ENCODE measurements around the gene SPARC. TPM values are rescaled to one million over a fixed set of nuclear protein-coding genes. Genes with fewer than 3 reads are reported as not detected.

SPARC gene, protein sequence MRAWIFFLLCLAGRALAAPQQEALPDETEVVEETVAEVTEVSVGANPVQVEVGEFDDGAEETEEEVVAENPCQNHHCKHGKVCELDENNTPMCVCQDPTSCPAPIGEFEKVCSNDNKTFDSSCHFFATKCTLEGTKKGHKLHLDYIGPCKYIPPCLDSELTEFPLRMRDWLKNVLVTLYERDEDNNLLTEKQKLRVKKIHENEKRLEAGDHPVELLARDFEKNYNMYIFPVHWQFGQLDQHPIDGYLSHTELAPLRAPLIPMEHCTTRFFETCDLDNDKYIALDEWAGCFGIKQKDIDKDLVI
- total RNA-seq (2014; rRNA removed; shearing (Covaris generic)) (5,563 and 6,520 TPM in 2 replicates), polyA plus RNA-seq (2016; fragmentation: Nextera tagmentation; extraction: Ambion mirVana) (20,092 and 20,398 TPM in 2 replicates)

DNA sequence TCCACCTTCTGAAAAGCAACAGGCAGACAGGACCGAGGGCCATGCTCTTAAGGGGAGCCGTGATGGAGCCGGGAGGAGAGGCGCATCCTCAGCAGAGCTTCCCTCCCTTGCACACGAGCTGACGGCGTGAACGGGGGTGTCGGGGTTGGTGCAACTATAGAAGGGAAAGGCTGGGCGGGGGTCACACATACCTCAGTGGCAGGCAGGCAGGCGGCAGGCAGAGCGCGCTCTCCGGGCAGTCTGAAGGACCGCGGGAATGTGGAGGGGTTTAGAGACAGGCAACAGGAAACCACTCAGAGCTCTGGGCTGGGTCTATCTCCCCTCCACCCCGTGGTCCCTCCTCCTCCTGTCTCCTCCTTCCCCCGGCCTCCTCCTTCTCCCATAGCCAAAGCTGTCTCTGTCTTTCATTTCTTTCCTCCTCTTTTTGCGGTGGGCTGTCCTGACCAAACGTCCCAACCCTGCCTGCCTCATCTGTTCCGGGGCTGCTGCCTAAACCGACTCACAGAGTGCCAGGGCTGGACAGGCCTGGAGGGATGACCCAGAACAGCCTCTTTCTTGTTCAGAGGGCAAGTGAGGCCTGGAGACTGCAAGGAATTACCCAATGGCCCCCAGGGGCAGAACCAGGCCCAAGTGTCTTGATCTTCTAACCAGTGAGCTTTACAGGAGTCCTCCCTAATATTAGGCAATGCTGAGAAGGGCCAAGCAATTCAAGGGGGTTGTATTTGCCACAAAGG, at the start of gene SPARC:
Gene SPARC (minus strand): TSS at position 242 of the 734 bp plus-strand sequence. CDS start 10,727 bp downstream, outside the sequence.
- Histone ChIP-seq H3K9me2 (ENCODE audit: insufficient read depth) (no peaks in the 10 kb centered on the region), H3K79me2 (ENCODE audit: insufficient read depth) (peaks cover 64% of the 10 kb centered on the region), H3K4me3 (peak within 1 kb of the TSS; percentile 95), H3K4me1 (ENCODE audit: insufficient read depth) (peaks cover 31% of the 10 kb centered on the region), H3K36me3 (ENCODE audit: low read depth) (peaks cover 36% of the 10 kb centered on the region), H3F3A (ENCODE audit: insufficient read depth) (peaks cover 53% of the 10 kb centered on the region), H4K20me1 (ENCODE audit: insufficient read depth) (peaks cover 17% of the 10 kb centered on the region; the same call in 1 of the 2 replicates), H2AFZ (peak within 1 kb of the TSS; percentile 35; the same call in 1 of the 2 replicates), H3K9me3 (ENCODE audit: low read depth) (no peaks in the 10 kb centered on the region), H3K27me3 (replicated peaks; ENCODE audit: insufficient read depth) (no peaks in the 10 kb centered on the region), H3K4me2 (ENCODE audit: unreplicated experiment) (peak within 1 kb of the TSS; percentile 96), H3K27ac (peak within 1 kb of the TSS; percentile 99), H3K9ac (peak within 1 kb of the TSS; percentile 99)
- WGBS, 2 experiments (ENCODE audit: low coverage in 1 of 2, low lambda C conversion rate in 2 of 2, missing lambda C conversion rate in 2 of 2) = 1% methylated on average over 20 to 22 of the region's 22 CpGs
- in situ Hi-C loops (cut with MboI) = no loop called here
- 0 out of 2 replicates have a peak, but pooled peaks have one; percentile 57 for TF ChIP-seq EZH2phosphoT487 (IDR thresholded peaks at IDR 0.05; ENCODE audit: insufficient read depth, low read depth)
- no peak for TF ChIP-seq EZH2 (IDR thresholded peaks at IDR 0.05; ENCODE audit: insufficient read depth, poor library complexity, severe bottlenecking)
- peak; percentile 97 for DNase-seq

DNA sequence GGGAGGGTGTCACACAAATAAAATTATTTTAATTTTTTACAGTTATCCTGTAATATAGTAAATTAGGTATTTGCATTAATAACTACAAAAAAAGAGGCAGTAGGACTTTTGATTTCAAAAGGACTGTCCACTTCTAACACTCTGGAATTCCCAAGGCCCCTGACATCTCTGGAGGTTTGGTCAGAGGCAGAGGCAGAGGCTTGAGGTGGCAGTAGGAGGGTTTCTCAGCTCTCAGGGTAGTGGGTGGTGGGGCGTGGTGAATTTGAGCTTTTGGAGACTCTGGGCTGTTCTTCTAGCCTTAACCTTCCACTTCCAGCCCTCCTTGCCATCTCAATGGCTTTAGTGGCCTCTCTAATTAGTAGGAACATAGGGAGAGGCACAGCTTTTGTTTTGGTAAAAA, 48.9 kb upstream of the SPARC start:
- no peaks in the 10 kb centered on the region; the same call in 1 of the 2 replicates for H3K79me2 ChIP-seq (ENCODE audit: insufficient read depth)
- TF ChIP-seq EZH2phosphoT487 (IDR thresholded peaks at IDR 0.05; ENCODE audit: insufficient read depth, low read depth) = no peak
- TF ChIP-seq EZH2 (IDR thresholded peaks at IDR 0.05; ENCODE audit: insufficient read depth, poor library complexity, severe bottlenecking) = no peak
- 83 to 93% methylated on average over 1 of the region's 1 CpG for WGBS, 2 experiments (ENCODE audit: low coverage in 1 of 2, low lambda C conversion rate in 2 of 2, missing lambda C conversion rate in 2 of 2)
- H3F3A ChIP-seq (ENCODE audit: insufficient read depth) = peaks cover 41% of the 10 kb centered on the region
- H2AFZ ChIP-seq = no peak overlapping the region
- H3K27ac ChIP-seq = no peak overlapping the region
- H3K4me2 ChIP-seq (ENCODE audit: unreplicated experiment) = no peak overlapping the region
- in situ Hi-C loops (cut with MboI) = no loop called here
- H3K4me3 ChIP-seq = no peak overlapping the region
- H3K36me3 ChIP-seq (ENCODE audit: low read depth) = no peaks in the 10 kb centered on the region
- no peak for DNase-seq
- H4K20me1 ChIP-seq (ENCODE audit: insufficient read depth) = no peaks in the 10 kb centered on the region
- H3K27me3 ChIP-seq (replicated peaks; ENCODE audit: insufficient read depth) = no peaks in the 10 kb centered on the region
- H3K9me3 ChIP-seq (ENCODE audit: low read depth) = no peaks in the 10 kb centered on the region
- H3K4me1 ChIP-seq (ENCODE audit: insufficient read depth) = peaks cover 42% of the 10 kb centered on the region
- no peaks in the 10 kb centered on the region for H3K9me2 ChIP-seq (ENCODE audit: insufficient read depth)
- H3K9ac ChIP-seq = no peak overlapping the region

DNA sequence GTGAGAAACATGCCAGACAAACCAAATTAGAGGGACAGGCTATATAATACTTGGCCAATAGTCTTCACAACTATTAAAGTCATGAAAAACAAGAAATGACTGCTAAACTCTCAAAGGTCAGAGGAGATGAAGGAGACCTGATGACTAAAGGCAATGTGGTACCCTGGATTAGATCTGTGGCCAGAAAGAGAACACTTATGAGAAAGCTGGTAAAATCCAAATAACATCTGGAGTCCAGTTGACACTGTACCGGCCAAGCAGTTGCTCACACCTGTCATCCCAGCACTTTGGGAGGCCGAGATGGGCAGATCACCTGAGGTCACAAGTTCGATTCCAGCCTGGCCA, 47.3 kb upstream of the SPARC start:
- H2AFZ ChIP-seq = no peak overlapping the region
- no peaks in the 10 kb centered on the region for H4K20me1 ChIP-seq (ENCODE audit: insufficient read depth)
- H3F3A ChIP-seq (ENCODE audit: insufficient read depth) = peaks cover 28% of the 10 kb centered on the region
- H3K4me1 ChIP-seq (ENCODE audit: insufficient read depth) = peaks cover 30% of the 10 kb centered on the region
- H3K9me2 ChIP-seq (ENCODE audit: insufficient read depth) = no peaks in the 10 kb centered on the region
- H3K4me2 ChIP-seq (ENCODE audit: unreplicated experiment) = no peak overlapping the region
- in situ Hi-C loops (cut with MboI) = no loop called here
- H3K27ac ChIP-seq = peak overlapping the region; percentile 50
- no peak for DNase-seq
- H3K27me3 ChIP-seq (replicated peaks; ENCODE audit: insufficient read depth) = no peaks in the 10 kb centered on the region
- H3K4me3 ChIP-seq = no peak overlapping the region
- no peaks in the 10 kb centered on the region for H3K36me3 ChIP-seq (ENCODE audit: low read depth)
- no peaks in the 10 kb centered on the region for H3K9me3 ChIP-seq (ENCODE audit: low read depth)
- no peak overlapping the region for H3K9ac ChIP-seq
- WGBS, 2 experiments (ENCODE audit: low coverage in 1 of 2, low lambda C conversion rate in 2 of 2, missing lambda C conversion rate in 2 of 2) = 74 to 82% methylated on average over 3 of the region's 3 CpGs
- no peaks in the 10 kb centered on the region; the same call in 1 of the 2 replicates for H3K79me2 ChIP-seq (ENCODE audit: insufficient read depth)
- TF ChIP-seq EZH2phosphoT487 (IDR thresholded peaks at IDR 0.05; ENCODE audit: insufficient read depth, low read depth) (no peak), EZH2 (IDR thresholded peaks at IDR 0.05; ENCODE audit: insufficient read depth, poor library complexity, severe bottlenecking) (no peak)

DNA sequence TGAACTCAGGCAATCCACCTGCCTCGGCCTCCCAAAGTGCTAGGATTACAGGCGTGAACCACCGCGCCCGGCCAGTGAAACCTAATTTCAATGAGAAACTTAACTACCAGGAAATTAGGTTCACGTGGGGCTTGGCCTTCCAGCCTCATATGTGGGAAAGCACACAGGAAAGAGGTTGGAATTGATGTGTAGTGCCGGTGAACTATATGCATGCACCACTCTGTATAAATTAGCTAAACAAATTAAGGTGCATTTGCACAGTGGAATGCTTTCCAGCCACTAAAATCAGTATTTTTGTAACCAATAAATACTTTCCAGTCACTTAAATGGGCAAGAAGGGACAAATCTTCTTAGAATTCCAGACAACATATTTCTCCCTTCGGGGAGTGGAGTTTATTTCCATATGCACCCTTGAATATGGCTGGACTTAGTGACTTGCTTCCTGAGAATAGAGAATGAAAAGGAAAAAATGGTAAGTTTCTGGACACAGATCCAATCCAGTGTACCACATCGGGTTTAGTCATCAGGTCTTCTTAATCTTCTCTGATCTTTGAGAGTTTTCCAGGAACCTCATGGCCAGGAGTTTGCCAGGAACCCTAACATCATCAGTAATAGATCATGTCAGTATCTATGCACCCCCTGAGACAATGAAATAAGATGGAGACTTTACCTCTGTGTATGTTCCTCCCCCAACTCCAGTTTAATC, 46.8 kb upstream of the SPARC start:
- Histone ChIP-seq H3K4me2 (ENCODE audit: unreplicated experiment) (peak overlapping the region; percentile 7), H3K27me3 (replicated peaks; ENCODE audit: insufficient read depth) (no peaks in the 10 kb centered on the region), H3K4me1 (ENCODE audit: insufficient read depth) (peaks cover 25% of the 10 kb centered on the region), H3F3A (ENCODE audit: insufficient read depth) (peaks cover 23% of the 10 kb centered on the region), H3K27ac (peak overlapping the region; percentile 50), H3K9ac (no peak overlapping the region), H4K20me1 (ENCODE audit: insufficient read depth) (no peaks in the 10 kb centered on the region), H3K36me3 (ENCODE audit: low read depth) (no peaks in the 10 kb centered on the region), H2AFZ (no peak overlapping the region), H3K79me2 (ENCODE audit: insufficient read depth) (no peaks in the 10 kb centered on the region; the same call in 1 of the 2 replicates), H3K9me2 (ENCODE audit: insufficient read depth) (no peaks in the 10 kb centered on the region), H3K9me3 (ENCODE audit: low read depth) (no peaks in the 10 kb centered on the region), H3K4me3 (no peak overlapping the region)
- TF ChIP-seq EZH2 (IDR thresholded peaks at IDR 0.05; ENCODE audit: insufficient read depth, poor library complexity, severe bottlenecking) = no peak
- TF ChIP-seq EZH2phosphoT487 (IDR thresholded peaks at IDR 0.05; ENCODE audit: insufficient read depth, low read depth) = no peak
- in situ Hi-C loops (cut with MboI) = no loop called here
- peak; percentile 86 for DNase-seq
- WGBS, 2 experiments (ENCODE audit: low coverage in 1 of 2, low lambda C conversion rate in 2 of 2, missing lambda C conversion rate in 2 of 2) = 83 to 85% methylated on average over 9 of the region's 9 CpGs

Measured in GM23248 (cell line).